K562 (cell line): ENCODE data around the gene RPLP2. TPM values are rescaled to one million over a fixed set of nuclear protein-coding genes. Genes with fewer than 3 reads are reported as not detected.

ENCODE experiments used
- ARHGAP35 ChIP-seq: fragments of 450-650 bp; IDR thresholded peaks from 2 replicates; pipeline ENCODE4 v1.6.1; 2018; ENCODE audit not compliant: partially characterized antibody
- ATF7 ChIP-seq: fragments of 450-650 bp; IDR thresholded peaks from 2 replicates; pipeline ENCODE4 v1.7.1; 2014; ENCODE audit warnings: mild to moderate bottlenecking, moderate library complexity
- BCOR ChIP-seq: fragments of 450-650 bp; IDR thresholded peaks from 2 replicates; pipeline ENCODE4 v1.6.1; 2016
- CBX2 ChIP-seq: fragments of 200-600 bp; sonication (generic); IDR thresholded peaks from one replicate; pipeline ENCODE4 v1.6.1; 2012; ENCODE audit warnings: mild to moderate bottlenecking, low read length, inconsistent platforms; ENCODE audit not compliant: insufficient read depth, poor library complexity, severe bottlenecking
- ESRRA ChIP-seq: fragments of 450-650 bp; IDR thresholded peaks from 2 replicates; pipeline ENCODE4 v1.6.1; 2014; ENCODE audit warnings: low read depth, mild to moderate bottlenecking, moderate library complexity, borderline replicate concordance
- ETV1 ChIP-seq: fragments of 450-650 bp; conservative IDR thresholded peaks from 2 replicates; pipeline ENCODE4 v1.6.1; 2016; ENCODE audit warnings: missing genetic modification characterization, control low read depth, low read depth, missing compliant biosample characterization
- HEY1 ChIP-seq: fragments of 250-450 bp; sonication (Bioruptor Pico); IDR thresholded peaks from 2 replicates; pipeline ENCODE4 v1.5.0; 2020; ENCODE audit warnings: mild to moderate bottlenecking, moderate library complexity, borderline replicate concordance
- LCOR ChIP-seq: sonication (generic); formaldehyde crosslinking; IDR thresholded peaks from 2 replicates; pipeline ENCODE4 v1.8.0; 2022; ENCODE audit warnings: mild to moderate bottlenecking, missing genetic modification reagents
- MAFF ChIP-seq: IDR thresholded peaks from 2 replicates; pipeline ENCODE4 v1.6.1; 2012; ENCODE audit warnings: low read length, improper control_type of control experiment
- MIER1 ChIP-seq: fragments of 450-650 bp; IDR thresholded peaks from 2 replicates; pipeline ENCODE4 v1.6.1; 2016; ENCODE audit warnings: antibody characterized with exemption, mild to moderate bottlenecking, low read depth
- NR2C1 ChIP-seq, 2 experiments: fragments of 450-650 bp; IDR thresholded peaks; 2 replicates each; pipeline ENCODE4 v1.6.1; 2017; ENCODE audit warnings: mild to moderate bottlenecking in 2 of 2, antibody characterized with exemption in 1 of 2, inconsistent platforms in 1 of 2, missing compliant biosample characterization in 1 of 2, missing genetic modification characterization in 1 of 2
- PHF8 ChIP-seq: fragments of 200-600 bp; sonication (generic); IDR thresholded peaks from 2 replicates; pipeline ENCODE4 v1.6.1; 2012; ENCODE audit warnings: mixed run types, mild to moderate bottlenecking, inconsistent platforms, low read length, moderate library complexity, borderline replicate concordance
- RB1 ChIP-seq: fragments of 450-650 bp; IDR thresholded peaks from 2 replicates; pipeline ENCODE4 v1.6.1; 2017; ENCODE audit warnings: low read depth, mild to moderate bottlenecking
- RBM25 ChIP-seq: fragments of 200-400 bp; formaldehyde crosslinking; IDR thresholded peaks from 2 replicates; pipeline ENCODE4 v1.6.1; 2018; ENCODE audit warnings: low read length, low read depth, moderate library complexity; ENCODE audit not compliant: severe bottlenecking
- SAFB2 ChIP-seq: fragments of 200-400 bp; formaldehyde crosslinking; IDR thresholded peaks from 2 replicates; pipeline ENCODE4 v1.6.1; 2018; ENCODE audit warnings: borderline replicate concordance, low read length, low read depth, moderate library complexity; ENCODE audit not compliant: severe bottlenecking
- SMAD2 ChIP-seq: fragments of 150-350 bp; IDR thresholded peaks from 2 replicates; pipeline ENCODE4 v1.6.1; 2014; ENCODE audit warnings: low read depth, mild to moderate bottlenecking, low read length
- TAF9B ChIP-seq: fragments of 450-650 bp; IDR thresholded peaks from 2 replicates; pipeline ENCODE4 v1.6.1; 2018; ENCODE audit warnings: mild to moderate bottlenecking; ENCODE audit not compliant: partially characterized antibody
- ZNF263 ChIP-seq: sonication (generic); formaldehyde crosslinking; IDR thresholded peaks from 2 replicates; pipeline ENCODE4 v1.8.0; 2022; ENCODE audit warnings: mild to moderate bottlenecking, missing genetic modification reagents, borderline replicate concordance
- ZNF444 ChIP-seq: fragments of 250-450 bp; sonication (Bioruptor Pico); IDR thresholded peaks from 2 replicates; pipeline ENCODE4 v1.4.0; 2020; ENCODE audit warnings: mild to moderate bottlenecking, moderate library complexity
- ZNF644 ChIP-seq: fragments of 200-800 bp; sonication (Bioruptor generic); IDR thresholded peaks from 2 replicates; pipeline ENCODE4 v1.6.1; 2016; ENCODE audit warnings: low read depth, missing genetic modification characterization, missing compliant biosample characterization
- polyA plus RNA-seq, 8 experiments: library from polyadenylated mRNA; depleted of rRNA in 4 of 8; stranded (reverse) in 5 of 8; unstranded in 3 of 8; fragments of >200 nt; fragmentation: Nextera tagmentation in 2 of 8; fragmentation: Illumina TruSeq in 1 of 8; extraction: Ambion mirVana in 2 of 8; extraction: Trizol in 1 of 8; gene quantifications; 2 replicates each; pipeline versions ENCODE4 v1.2.1 to v1.2.3, GENCODE V29; 2011 to 2014; ENCODE audit warnings: inconsistent platforms in 1 of 8, missing spikeins in 1 of 8
- total RNA-seq, 7 experiments: library from RNA; depleted of rRNA in 6 of 7; stranded (reverse); fragments of >200 nt in 6 of 7; fragmentation: Illumina TruSeq in 2 of 7; extraction: Trizol in 2 of 7; gene quantifications; 2 replicates each; pipeline versions ENCODE4 v1.2.1 to v1.2.3, GENCODE V29; 2011 to 2021; ENCODE audit warnings: low replicate concordance in 1 of 7
- TF ChIP-seq, protein P1 (sequence below): fragments of 250-450 bp; sonication (Bioruptor Pico); IDR thresholded peaks from 2 replicates; pipeline ENCODE4 v1.4.0; 2020; ENCODE audit warnings: mild to moderate bottlenecking, moderate library complexity, borderline replicate concordance
- TF ChIP-seq, protein P2 (sequence below): fragments of 450-650 bp; IDR thresholded peaks from 2 replicates; pipeline ENCODE4 v1.6.1; 2016; ENCODE audit warnings: antibody characterized with exemption

Gene RPLP2
- total and polyA plus RNA-seq, 9 of the 15 experiments (the other 6 are each of a cell fraction or from before 2014, with no cell fraction given) = 528 to 3,807 (median 1,633) TPM

DNA sequence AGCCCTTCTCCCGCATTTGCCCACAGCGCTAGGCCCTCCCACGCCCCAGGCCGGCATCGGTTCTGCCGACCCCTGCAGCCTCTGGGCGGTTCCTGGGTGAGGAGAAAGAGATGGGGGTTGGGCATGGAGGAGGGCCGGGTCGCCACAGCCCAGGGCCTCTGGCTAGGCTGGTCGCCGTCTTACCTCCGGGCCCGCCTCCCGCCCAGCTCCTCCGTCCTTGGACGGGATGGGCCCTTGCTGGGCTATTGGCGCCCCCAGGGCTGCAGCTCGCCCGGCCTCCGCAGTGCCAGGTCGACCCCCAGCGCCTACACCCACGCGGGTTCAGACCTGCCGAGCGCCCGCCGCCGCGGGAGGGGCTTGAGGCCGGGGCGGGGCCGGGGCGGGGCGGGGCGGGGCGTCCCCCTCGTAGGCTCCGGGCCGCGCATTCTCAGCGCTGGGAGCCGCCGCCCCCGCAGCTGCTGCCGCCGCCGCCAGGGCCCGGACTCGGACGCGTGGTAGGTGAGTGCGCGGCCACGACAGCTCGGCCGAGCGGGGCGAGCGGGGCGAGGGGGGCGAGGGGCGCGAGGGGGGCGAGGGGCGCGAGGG, 22.9 kb downstream of the RPLP2 start, which contains the start of gene CD151 (continued):
- no peak for TF ChIP-seq SMAD2
- TF ChIP-seq ZNF444 = no peak
- 0 out of 2 replicates have a peak, but pooled peaks have one; percentile 30 for TF ChIP-seq LCOR (CRISPR knock-in tag)
- no peak for TF ChIP-seq ATF7
- TF ChIP-seq TAF9B = no peak
- no peak for TF ChIP-seq MAFF
- peak; percentile 65 for TF ChIP-seq RB1
- 0 out of 2 replicates have a peak, but pooled peaks have one; percentile 14 for TF ChIP-seq ZNF263 (CRISPR knock-in tag)
- TF ChIP-seq CBX2 = no peak
- TF ChIP-seq, protein P1, sequence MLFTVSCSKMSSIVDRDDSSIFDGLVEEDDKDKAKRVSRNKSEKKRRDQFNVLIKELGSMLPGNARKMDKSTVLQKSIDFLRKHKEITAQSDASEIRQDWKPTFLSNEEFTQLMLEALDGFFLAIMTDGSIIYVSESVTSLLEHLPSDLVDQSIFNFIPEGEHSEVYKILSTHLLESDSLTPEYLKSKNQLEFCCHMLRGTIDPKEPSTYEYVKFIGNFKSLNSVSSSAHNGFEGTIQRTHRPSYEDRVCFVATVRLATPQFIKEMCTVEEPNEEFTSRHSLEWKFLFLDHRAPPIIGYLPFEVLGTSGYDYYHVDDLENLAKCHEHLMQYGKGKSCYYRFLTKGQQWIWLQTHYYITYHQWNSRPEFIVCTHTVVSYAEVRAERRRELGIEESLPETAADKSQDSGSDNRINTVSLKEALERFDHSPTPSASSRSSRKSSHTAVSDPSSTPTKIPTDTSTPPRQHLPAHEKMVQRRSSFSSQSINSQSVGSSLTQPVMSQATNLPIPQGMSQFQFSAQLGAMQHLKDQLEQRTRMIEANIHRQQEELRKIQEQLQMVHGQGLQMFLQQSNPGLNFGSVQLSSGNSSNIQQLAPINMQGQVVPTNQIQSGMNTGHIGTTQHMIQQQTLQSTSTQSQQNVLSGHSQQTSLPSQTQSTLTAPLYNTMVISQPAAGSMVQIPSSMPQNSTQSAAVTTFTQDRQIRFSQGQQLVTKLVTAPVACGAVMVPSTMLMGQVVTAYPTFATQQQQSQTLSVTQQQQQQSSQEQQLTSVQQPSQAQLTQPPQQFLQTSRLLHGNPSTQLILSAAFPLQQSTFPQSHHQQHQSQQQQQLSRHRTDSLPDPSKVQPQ (CRISPR knock-in tag) = no peak
- TF ChIP-seq ESRRA = no peak
- TF ChIP-seq, protein P2, sequence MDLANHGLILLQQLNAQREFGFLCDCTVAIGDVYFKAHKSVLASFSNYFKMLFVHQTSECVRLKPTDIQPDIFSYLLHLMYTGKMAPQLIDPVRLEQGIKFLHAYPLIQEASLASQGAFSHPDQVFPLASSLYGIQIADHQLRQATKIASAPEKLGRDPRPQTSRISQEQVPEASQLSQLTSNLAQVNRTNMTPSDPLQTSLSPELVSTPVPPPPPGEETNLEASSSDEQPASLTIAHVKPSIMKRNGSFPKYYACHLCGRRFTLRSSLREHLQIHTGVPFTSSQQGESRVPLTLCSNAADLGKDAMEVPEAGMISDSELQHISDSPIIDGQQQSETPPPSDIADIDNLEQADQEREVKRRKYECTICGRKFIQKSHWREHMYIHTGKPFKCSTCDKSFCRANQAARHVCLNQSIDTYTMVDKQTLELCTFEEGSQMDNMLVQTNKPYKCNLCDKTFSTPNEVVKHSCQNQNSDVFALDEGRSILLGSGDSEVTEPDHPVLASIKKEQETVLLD = 0 out of 2 replicates have a peak, but pooled peaks have one; percentile 29
- no peak for TF ChIP-seq MIER1
- TF ChIP-seq BCOR = no peak
- TF ChIP-seq ETV1 (tag) = no peak
- TF ChIP-seq ARHGAP35 = no peak
- TF ChIP-seq HEY1 (CRISPR knock-in tag) = no peak
- TF ChIP-seq SAFB2 = no peak
- peak; percentile 78; the same call in 1 of the 2 replicates for TF ChIP-seq PHF8
- TF ChIP-seq NR2C1 (IDR thresholded peaks at IDR 0.05) = no peak
- no peak for TF ChIP-seq NR2C1 (tag; IDR thresholded peaks at IDR 0.05)
- TF ChIP-seq RBM25 = no peak
- TF ChIP-seq ZNF644 (tag) = no peak
